Ishikawa (cell line): Measurements from ENCODE around the gene LAMC3.

ENCODE experiments used
- CEBPB ChIP-seq: IDR thresholded peaks from 2 replicates; pipeline ENCODE4 v1.6.1; 2012
- CREB1 ChIP-seq: IDR thresholded peaks from 2 replicates; pipeline ENCODE4 v1.6.1; 2012; ENCODE audit warnings: low read depth
- EGR1 ChIP-seq: IDR thresholded peaks from 2 replicates; pipeline ENCODE4 v1.6.1; 2012
- EP300 ChIP-seq: IDR thresholded peaks from 2 replicates; pipeline ENCODE4 v1.6.1; 2012; ENCODE audit warnings: borderline replicate concordance
- FOXM1 ChIP-seq: IDR thresholded peaks from 2 replicates; pipeline ENCODE4 v1.6.1; 2012; ENCODE audit warnings: low read depth, borderline replicate concordance
- MAX ChIP-seq: IDR thresholded peaks from 2 replicates; pipeline ENCODE4 v1.6.1; 2012
- NFIC ChIP-seq: IDR thresholded peaks from 2 replicates; pipeline ENCODE4 v1.6.1; 2012
- RAD21 ChIP-seq: IDR thresholded peaks from 2 replicates; pipeline ENCODE4 v1.6.1; 2012; ENCODE audit warnings: low read depth
- TAF1 ChIP-seq: IDR thresholded peaks from 2 replicates; pipeline ENCODE4 v1.6.1; 2012; ENCODE audit warnings: low read depth, mild to moderate bottlenecking
- TCF12 ChIP-seq: IDR thresholded peaks from 2 replicates; pipeline ENCODE4 v1.6.1; 2012; ENCODE audit warnings: low read depth
- TEAD4 ChIP-seq: IDR thresholded peaks from 2 replicates; pipeline ENCODE4 v1.6.1; 2012
- YY1 ChIP-seq: IDR thresholded peaks from 2 replicates; pipeline ENCODE4 v1.6.1; 2012; ENCODE audit warnings: low read depth
- ZBTB7A ChIP-seq: IDR thresholded peaks from 2 replicates; pipeline ENCODE4 v1.6.1; 2012; ENCODE audit warnings: low read depth
- TF ChIP-seq, protein P1 (sequence below): IDR thresholded peaks from 2 replicates; pipeline ENCODE4 v1.6.1; 2012
- TF ChIP-seq, protein P2 (sequence below): IDR thresholded peaks from 2 replicates; pipeline ENCODE4 v1.6.1; 2012; ENCODE audit warnings: low read depth, mild to moderate bottlenecking

Gene LAMC3

GRCh38 chr9:131030239-131031004 is 21.4 kb downstream of the LAMC3 start:
- TF ChIP-seq, protein P1, sequence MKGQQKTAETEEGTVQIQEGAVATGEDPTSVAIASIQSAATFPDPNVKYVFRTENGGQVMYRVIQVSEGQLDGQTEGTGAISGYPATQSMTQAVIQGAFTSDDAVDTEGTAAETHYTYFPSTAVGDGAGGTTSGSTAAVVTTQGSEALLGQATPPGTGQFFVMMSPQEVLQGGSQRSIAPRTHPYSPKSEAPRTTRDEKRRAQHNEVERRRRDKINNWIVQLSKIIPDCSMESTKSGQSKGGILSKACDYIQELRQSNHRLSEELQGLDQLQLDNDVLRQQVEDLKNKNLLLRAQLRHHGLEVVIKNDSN, result no peak
- TF ChIP-seq TAF1 (no peak), CREB1 (no peak)

GRCh38 chr9:131031005-131031641 is 22.1 kb downstream of the LAMC3 start:
- TF ChIP-seq CREB1 (no peak), EP300 (no peak), TAF1 (no peak), NFIC (no peak), TCF12 (no peak), CEBPB (no peak), ZBTB7A (no peak), EGR1 (no peak), TEAD4 (no peak), RAD21 (no peak), MAX (no peak), FOXM1 (no peak)
- TF ChIP-seq, protein P2, sequence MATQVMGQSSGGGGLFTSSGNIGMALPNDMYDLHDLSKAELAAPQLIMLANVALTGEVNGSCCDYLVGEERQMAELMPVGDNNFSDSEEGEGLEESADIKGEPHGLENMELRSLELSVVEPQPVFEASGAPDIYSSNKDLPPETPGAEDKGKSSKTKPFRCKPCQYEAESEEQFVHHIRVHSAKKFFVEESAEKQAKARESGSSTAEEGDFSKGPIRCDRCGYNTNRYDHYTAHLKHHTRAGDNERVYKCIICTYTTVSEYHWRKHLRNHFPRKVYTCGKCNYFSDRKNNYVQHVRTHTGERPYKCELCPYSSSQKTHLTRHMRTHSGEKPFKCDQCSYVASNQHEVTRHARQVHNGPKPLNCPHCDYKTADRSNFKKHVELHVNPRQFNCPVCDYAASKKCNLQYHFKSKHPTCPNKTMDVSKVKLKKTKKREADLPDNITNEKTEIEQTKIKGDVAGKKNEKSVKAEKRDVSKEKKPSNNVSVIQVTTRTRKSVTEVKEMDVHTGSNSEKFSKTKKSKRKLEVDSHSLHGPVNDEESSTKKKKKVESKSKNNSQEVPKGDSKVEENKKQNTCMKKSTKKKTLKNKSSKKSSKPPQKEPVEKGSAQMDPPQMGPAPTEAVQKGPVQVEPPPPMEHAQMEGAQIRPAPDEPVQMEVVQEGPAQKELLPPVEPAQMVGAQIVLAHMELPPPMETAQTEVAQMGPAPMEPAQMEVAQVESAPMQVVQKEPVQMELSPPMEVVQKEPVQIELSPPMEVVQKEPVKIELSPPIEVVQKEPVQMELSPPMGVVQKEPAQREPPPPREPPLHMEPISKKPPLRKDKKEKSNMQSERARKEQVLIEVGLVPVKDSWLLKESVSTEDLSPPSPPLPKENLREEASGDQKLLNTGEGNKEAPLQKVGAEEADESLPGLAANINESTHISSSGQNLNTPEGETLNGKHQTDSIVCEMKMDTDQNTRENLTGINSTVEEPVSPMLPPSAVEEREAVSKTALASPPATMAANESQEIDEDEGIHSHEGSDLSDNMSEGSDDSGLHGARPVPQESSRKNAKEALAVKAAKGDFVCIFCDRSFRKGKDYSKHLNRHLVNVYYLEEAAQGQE, result no peak

DNA sequence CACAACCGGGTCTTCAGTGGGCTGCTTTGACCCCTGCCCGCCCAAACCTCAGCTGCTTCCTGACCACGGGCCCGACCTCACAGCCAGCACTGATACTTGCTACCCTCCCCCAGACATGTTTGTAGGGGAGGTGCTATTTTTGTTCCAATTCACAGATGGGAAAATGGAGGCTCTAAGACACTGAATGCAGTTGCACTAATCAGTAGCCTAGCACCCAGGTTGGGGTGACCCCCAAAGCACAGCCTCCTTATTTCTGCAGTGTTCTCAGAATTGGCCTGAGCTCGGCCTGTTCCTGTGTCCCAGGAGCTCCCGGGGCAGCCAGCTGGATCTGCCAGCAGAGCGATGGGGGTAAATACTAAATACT is 22.6 kb downstream of the LAMC3 start:
- TF ChIP-seq MAX (no peak), TAF1 (no peak), RAD21 (no peak), FOXM1 (no peak), CREB1 (no peak), NFIC (no peak), CEBPB (no peak), TCF12 (no peak), YY1 (no peak), TEAD4 (no peak)
- TF ChIP-seq, protein P2, result no peak
- TF ChIP-seq, protein P1, result no peak

DNA sequence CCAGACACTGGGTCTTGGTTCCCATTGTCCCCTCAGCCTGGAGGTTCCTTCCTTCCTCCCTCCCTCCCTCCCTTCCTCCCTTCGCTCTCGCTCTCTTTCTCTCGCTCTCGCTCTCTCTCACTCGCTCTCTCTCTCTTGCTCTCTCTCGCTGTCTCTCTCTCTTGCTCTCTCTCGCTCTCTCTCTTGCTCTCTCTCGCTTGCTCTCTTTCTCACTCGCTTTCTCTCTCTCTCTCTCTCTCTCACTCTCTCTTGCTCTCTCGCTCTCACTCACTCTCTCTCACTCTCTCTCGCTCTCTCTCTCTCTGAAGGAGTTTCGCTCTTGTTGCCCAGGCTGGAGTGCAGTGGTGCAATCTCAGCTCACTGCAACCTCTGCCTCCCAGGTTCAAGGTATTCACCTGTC is 23.4 kb downstream of the LAMC3 start:
- TF ChIP-seq FOXM1, result no peak
- TF ChIP-seq CEBPB, result no peak
- TF ChIP-seq, protein P1, result no peak
- TF ChIP-seq MAX, result no peak
- TF ChIP-seq EP300, result no peak
- TF ChIP-seq CREB1, result no peak
- no peak for TF ChIP-seq TAF1
- no peak for TF ChIP-seq TCF12
- TF ChIP-seq ZBTB7A, result no peak
- no peak for TF ChIP-seq NFIC
- no peak for TF ChIP-seq EGR1
- TF ChIP-seq TEAD4, result no peak
- TF ChIP-seq RAD21, result no peak
- TF ChIP-seq YY1, result no peak
- TF ChIP-seq, protein P2, result no peak
